Progenitor cell of endocrine pancreas (in vitro differentiated cells): ENCODE data around the gene CLN5. TPM values are rescaled to one million over a fixed set of nuclear protein-coding genes. Genes with fewer than 3 reads are reported as not detected.

ENCODE experiments used
- DNase-seq: peaks from one replicate; pipeline ENCODE4 v3.0.0; 2021; ENCODE audit warnings: low spot score; ENCODE audit not compliant: unreplicated experiment
- H3K27ac Mint-ChIP-seq: 2 replicates; pipeline ENCODE4 v1.8.0; 2021; ENCODE audit warnings: mild to moderate bottlenecking, moderate library complexity, mixed read lengths
- H3K27me3 Mint-ChIP-seq: 2 replicates; pipeline ENCODE4 v1.8.0; 2021; ENCODE audit warnings: mixed read lengths
- H3K36me3 Mint-ChIP-seq: 2 replicates; pipeline ENCODE4 v1.8.0; 2022; ENCODE audit warnings: mixed read lengths; ENCODE audit not compliant: insufficient read depth
- H3K4me1 Mint-ChIP-seq: 2 replicates; pipeline ENCODE4 v1.8.0; 2021; ENCODE audit warnings: low read depth, mixed read lengths
- H3K4me3 Mint-ChIP-seq: 2 replicates; pipeline ENCODE4 v1.8.0; 2021; ENCODE audit warnings: low read depth, mild to moderate bottlenecking, moderate library complexity, mixed read lengths
- H3K9me3 Mint-ChIP-seq: 2 replicates; pipeline ENCODE4 v1.8.0; 2021; ENCODE audit warnings: low read depth, mixed read lengths
- total RNA-seq: library from RNA; stranded (reverse); gene quantifications from 2 replicates; pipeline ENCODE4 v1.2.1, GENCODE V29; 2021
- TF ChIP-seq, protein P1 (sequence below): fragments of 200-600 bp; sonication (generic); IDR thresholded peaks from one replicate; pipeline ENCODE4 v1.5.0; 2021; ENCODE audit warnings: antibody characterized with exemption, mild to moderate bottlenecking; ENCODE audit not compliant: unreplicated experiment

CLN5 gene
- total RNA-seq, 1 donor from 2014 or later, result 21.4 TPM

DNA sequence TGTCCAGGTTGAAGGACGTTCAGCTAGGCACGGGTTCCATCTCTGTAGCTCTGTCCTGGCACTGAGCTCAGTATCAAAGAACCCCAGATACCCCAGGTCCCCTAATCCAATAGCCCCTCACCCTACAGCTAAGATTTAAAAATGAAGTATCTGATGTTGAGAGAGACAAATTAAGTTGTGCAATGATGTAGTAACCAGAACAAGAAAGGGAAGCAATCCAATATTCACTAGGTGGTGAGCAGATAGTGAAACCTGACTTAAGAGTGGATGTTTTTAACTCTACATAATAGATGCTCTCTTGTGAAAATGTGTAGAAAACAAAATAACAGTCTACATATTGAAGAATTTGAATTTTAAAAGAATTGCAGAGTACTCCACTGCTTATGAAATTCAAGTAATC, 41.8 kb upstream of the CLN5 start:
- H3K36me3 Mint-ChIP-seq, result no peaks in the 10 kb centered on the region

DNA sequence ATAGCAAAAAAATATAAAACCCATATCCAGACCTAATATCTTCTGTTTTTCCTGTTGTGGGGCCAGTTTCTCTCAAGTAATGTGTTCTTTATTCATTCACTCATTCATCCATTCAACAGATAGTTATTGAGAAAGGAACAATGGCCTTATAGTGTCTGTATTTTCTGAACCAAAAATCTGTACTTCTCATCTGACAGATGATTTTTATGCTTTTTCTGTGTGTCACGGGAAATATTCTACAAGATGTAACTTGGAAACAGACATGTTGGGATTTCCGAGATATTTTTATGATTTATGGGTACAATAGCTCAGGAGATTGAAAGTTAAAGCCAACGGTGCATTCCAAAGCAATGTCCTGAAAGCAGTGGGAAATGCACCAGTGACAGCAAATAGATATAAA, 37.9 kb upstream of the CLN5 start:
- H3K27ac Mint-ChIP-seq, result no peak overlapping the region
- TF ChIP-seq, protein P1, sequence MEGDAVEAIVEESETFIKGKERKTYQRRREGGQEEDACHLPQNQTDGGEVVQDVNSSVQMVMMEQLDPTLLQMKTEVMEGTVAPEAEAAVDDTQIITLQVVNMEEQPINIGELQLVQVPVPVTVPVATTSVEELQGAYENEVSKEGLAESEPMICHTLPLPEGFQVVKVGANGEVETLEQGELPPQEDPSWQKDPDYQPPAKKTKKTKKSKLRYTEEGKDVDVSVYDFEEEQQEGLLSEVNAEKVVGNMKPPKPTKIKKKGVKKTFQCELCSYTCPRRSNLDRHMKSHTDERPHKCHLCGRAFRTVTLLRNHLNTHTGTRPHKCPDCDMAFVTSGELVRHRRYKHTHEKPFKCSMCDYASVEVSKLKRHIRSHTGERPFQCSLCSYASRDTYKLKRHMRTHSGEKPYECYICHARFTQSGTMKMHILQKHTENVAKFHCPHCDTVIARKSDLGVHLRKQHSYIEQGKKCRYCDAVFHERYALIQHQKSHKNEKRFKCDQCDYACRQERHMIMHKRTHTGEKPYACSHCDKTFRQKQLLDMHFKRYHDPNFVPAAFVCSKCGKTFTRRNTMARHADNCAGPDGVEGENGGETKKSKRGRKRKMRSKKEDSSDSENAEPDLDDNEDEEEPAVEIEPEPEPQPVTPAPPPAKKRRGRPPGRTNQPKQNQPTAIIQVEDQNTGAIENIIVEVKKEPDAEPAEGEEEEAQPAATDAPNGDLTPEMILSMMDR, result no peak
- no peak overlapping the region for H3K4me3 Mint-ChIP-seq
- H3K4me1 Mint-ChIP-seq, result no peaks in the 10 kb centered on the region
- no peaks in the 10 kb centered on the region for H3K36me3 Mint-ChIP-seq
- peaks cover 4% of the 10 kb centered on the region for H3K9me3 Mint-ChIP-seq
- H3K27me3 Mint-ChIP-seq, result peaks cover 5% of the 10 kb centered on the region
- no peak for DNase-seq

More for the DNA sequence above, 41.8 kb upstream of the CLN5 start:
- no peak overlapping the region for H3K27ac Mint-ChIP-seq
- no peak overlapping the region for H3K4me3 Mint-ChIP-seq
- H3K9me3 Mint-ChIP-seq, result no peaks in the 10 kb centered on the region
- H3K4me1 Mint-ChIP-seq, result no peaks in the 10 kb centered on the region
- TF ChIP-seq, protein P1, result no peak
- no peak for DNase-seq
- H3K27me3 Mint-ChIP-seq, result peaks cover 5% of the 10 kb centered on the region

DNA sequence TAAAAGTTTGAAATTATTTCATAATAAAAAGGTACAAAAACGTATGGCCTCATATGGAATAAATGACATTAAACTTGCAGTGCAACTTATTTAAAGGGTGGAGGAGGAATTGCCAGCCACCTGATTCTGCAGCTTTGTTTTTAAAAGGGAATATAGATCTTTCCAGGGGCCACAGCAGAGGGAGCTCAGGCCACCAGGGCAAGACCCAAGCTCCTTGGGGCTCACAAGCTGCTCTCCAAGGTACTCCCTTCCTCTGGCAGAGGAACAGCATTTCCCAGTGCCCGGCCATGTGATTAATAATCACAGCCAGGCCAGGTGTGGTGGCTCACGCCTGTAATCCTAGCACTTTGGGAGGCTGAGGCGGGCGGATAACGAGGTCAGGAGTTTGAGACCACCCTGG, 37.3 kb upstream of the CLN5 start:
- no peak for DNase-seq
- Mint-ChIP-seq H3K27me3 (peaks cover 5% of the 10 kb centered on the region), H3K27ac (no peak overlapping the region), H3K9me3 (peaks cover 7% of the 10 kb centered on the region), H3K4me3 (no peak overlapping the region), H3K36me3 (no peaks in the 10 kb centered on the region), H3K4me1 (no peaks in the 10 kb centered on the region)
- TF ChIP-seq, protein P1, result no peak

DNA sequence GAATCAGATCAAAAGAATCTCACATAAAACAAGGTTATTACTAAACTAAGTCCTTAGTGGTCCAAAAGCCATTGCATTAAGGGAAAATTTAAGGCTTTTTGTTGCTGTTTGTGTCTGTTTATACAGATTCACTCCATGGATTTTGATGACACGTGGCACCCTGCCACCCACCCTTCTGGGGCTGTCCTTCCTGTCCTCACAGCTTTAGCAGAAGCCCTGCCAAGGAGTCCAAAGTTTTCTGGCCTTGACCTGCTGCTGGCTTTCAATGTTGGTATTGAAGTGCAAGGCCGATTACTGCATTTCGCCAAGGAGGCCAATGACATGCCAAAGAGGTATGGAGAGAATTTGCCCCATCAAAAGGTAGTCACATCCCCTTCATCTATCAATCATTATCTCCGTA, 36.7 kb upstream of the CLN5 start:
- no peak overlapping the region for H3K27ac Mint-ChIP-seq
- no peak overlapping the region for H3K4me3 Mint-ChIP-seq
- no peak for DNase-seq
- H3K4me1 Mint-ChIP-seq, result no peaks in the 10 kb centered on the region
- peaks cover 8% of the 10 kb centered on the region for H3K9me3 Mint-ChIP-seq
- H3K36me3 Mint-ChIP-seq, result no peaks in the 10 kb centered on the region
- TF ChIP-seq, protein P1, result no peak
- peaks cover 5% of the 10 kb centered on the region for H3K27me3 Mint-ChIP-seq

DNA sequence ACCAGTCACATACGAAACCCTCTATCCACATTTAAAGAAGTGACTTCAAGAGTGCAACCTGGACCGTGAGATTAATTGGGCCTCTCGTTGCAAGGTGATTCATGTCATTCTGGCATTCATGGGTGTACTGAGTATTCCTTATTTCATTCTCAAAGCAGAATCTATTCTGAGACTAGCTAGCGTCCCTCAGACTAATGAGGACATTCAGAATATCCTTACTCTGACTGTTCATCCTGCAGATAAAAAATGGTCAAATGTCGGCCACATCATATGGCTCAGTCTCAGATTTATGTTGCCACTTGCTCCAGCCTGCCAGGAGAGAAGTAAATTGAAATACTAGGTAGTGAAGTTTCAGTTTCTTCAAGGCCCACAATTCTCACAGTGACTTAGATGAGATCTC, 36.2 kb upstream of the CLN5 start:
- no peak for DNase-seq
- Mint-ChIP-seq H3K4me1 (no peaks in the 10 kb centered on the region), H3K36me3 (no peaks in the 10 kb centered on the region), H3K4me3 (no peak overlapping the region), H3K9me3 (peaks cover 13% of the 10 kb centered on the region), H3K27me3 (peaks cover 3% of the 10 kb centered on the region), H3K27ac (no peak overlapping the region)
- TF ChIP-seq, protein P1, result no peak
